ENCODE results near the gene AJAP1. TPM values are rescaled to one million over a fixed set of nuclear protein-coding genes. Genes with fewer than 3 reads are reported as not detected.

AJAP1 gene
- polyA plus RNA-seq, 1 donor from 2014 or later, result 7.9 TPM

- Histone ChIP-seq H3F3A (ENCODE audit: insufficient read depth, low read length, poor library complexity, severe bottlenecking) (no peaks in the 10 kb centered on the region), H2AFZ (ENCODE audit: low read depth, low read length) (no peak overlapping the region), H3K27ac (ENCODE audit: low read length) (no peak overlapping the region), H3K79me2 (replicated peaks; ENCODE audit: insufficient read depth, low read length) (peaks cover 8% of the 10 kb centered on the region), H3K9ac (ENCODE audit: low read length) (no peak overlapping the region), H3K4me3 (ENCODE audit: low read length) (no peak overlapping the region), H3K36me3 (ENCODE audit: insufficient read depth, low read length) (no peaks in the 10 kb centered on the region), H3K9me2 (ENCODE audit: insufficient read depth, low read length) (no peaks in the 10 kb centered on the region), H4K20me1 (ENCODE audit: insufficient read depth) (no peaks in the 10 kb centered on the region), H3K4me2 (ENCODE audit: low read length) (no peak overlapping the region), H3K27me3 (ENCODE audit: insufficient read depth, low read depth, low read length) (peaks cover 11% of the 10 kb centered on the region), H3K9me3 (ENCODE audit: low read length) (no peaks in the 10 kb centered on the region)
- no peak for TF ChIP-seq SMC3 (conservative IDR thresholded peaks at IDR 0.05; ENCODE audit: poor library complexity)
These were observed 7.8 kb downstream of the AJAP1 start for GRCh38 chr1:4662168-4662567.

- Histone ChIP-seq H3K27me3 (ENCODE audit: insufficient read depth, low read depth, low read length) (peaks cover 10% of the 10 kb centered on the region), H3K4me2 (ENCODE audit: low read length) (no peak overlapping the region), H3K36me3 (ENCODE audit: insufficient read depth, low read length) (no peaks in the 10 kb centered on the region), H3K9me2 (ENCODE audit: insufficient read depth, low read length) (no peaks in the 10 kb centered on the region), H3F3A (ENCODE audit: insufficient read depth, low read length, poor library complexity, severe bottlenecking) (no peaks in the 10 kb centered on the region), H3K9me3 (ENCODE audit: low read length) (no peaks in the 10 kb centered on the region), H4K20me1 (ENCODE audit: insufficient read depth) (no peaks in the 10 kb centered on the region), H3K4me3 (ENCODE audit: low read length) (no peak overlapping the region), H3K27ac (ENCODE audit: low read length) (no peak overlapping the region), H3K9ac (ENCODE audit: low read length) (no peak overlapping the region), H3K79me2 (replicated peaks; ENCODE audit: insufficient read depth, low read length) (peaks cover 8% of the 10 kb centered on the region), H2AFZ (ENCODE audit: low read depth, low read length) (no peak overlapping the region)
- TF ChIP-seq, protein P1, sequence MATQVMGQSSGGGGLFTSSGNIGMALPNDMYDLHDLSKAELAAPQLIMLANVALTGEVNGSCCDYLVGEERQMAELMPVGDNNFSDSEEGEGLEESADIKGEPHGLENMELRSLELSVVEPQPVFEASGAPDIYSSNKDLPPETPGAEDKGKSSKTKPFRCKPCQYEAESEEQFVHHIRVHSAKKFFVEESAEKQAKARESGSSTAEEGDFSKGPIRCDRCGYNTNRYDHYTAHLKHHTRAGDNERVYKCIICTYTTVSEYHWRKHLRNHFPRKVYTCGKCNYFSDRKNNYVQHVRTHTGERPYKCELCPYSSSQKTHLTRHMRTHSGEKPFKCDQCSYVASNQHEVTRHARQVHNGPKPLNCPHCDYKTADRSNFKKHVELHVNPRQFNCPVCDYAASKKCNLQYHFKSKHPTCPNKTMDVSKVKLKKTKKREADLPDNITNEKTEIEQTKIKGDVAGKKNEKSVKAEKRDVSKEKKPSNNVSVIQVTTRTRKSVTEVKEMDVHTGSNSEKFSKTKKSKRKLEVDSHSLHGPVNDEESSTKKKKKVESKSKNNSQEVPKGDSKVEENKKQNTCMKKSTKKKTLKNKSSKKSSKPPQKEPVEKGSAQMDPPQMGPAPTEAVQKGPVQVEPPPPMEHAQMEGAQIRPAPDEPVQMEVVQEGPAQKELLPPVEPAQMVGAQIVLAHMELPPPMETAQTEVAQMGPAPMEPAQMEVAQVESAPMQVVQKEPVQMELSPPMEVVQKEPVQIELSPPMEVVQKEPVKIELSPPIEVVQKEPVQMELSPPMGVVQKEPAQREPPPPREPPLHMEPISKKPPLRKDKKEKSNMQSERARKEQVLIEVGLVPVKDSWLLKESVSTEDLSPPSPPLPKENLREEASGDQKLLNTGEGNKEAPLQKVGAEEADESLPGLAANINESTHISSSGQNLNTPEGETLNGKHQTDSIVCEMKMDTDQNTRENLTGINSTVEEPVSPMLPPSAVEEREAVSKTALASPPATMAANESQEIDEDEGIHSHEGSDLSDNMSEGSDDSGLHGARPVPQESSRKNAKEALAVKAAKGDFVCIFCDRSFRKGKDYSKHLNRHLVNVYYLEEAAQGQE (IDR thresholded peaks at IDR 0.05; ENCODE audit: borderline replicate concordance), result no peak
- TF ChIP-seq CTCF (IDR thresholded peaks at IDR 0.05; ENCODE audit: poor library complexity, severe bottlenecking) (no peak), TAF1 (IDR thresholded peaks at IDR 0.05; ENCODE audit: low read depth) (no peak)
These were observed 8.3 kb downstream of the AJAP1 start for GRCh38 chr1:4662723-4663122.

GRCh38 chr1:4664095-4664494 lies 9.7 kb downstream of the AJAP1 start:
- H3K36me3 ChIP-seq (ENCODE audit: insufficient read depth, low read length), result no peaks in the 10 kb centered on the region
- no peaks in the 10 kb centered on the region for H3K27me3 ChIP-seq (ENCODE audit: insufficient read depth, low read depth, low read length)
- no peaks in the 10 kb centered on the region for H4K20me1 ChIP-seq (ENCODE audit: insufficient read depth)
- H3K27ac ChIP-seq (ENCODE audit: low read length), result no peak overlapping the region
- no peaks in the 10 kb centered on the region for H3K9me2 ChIP-seq (ENCODE audit: insufficient read depth, low read length)
- no peak overlapping the region for H3K4me3 ChIP-seq (ENCODE audit: low read length)
- H3K9me3 ChIP-seq (ENCODE audit: low read length), result no peaks in the 10 kb centered on the region
- H3F3A ChIP-seq (ENCODE audit: insufficient read depth, low read length, poor library complexity, severe bottlenecking), result no peaks in the 10 kb centered on the region
- H3K4me2 ChIP-seq (ENCODE audit: low read length), result no peak overlapping the region
- peaks cover 4% of the 10 kb centered on the region for H3K79me2 ChIP-seq (replicated peaks; ENCODE audit: insufficient read depth, low read length)
- no peak overlapping the region for H3K9ac ChIP-seq (ENCODE audit: low read length)
- no peak for TF ChIP-seq EP300 (conservative IDR thresholded peaks at IDR 0.05; ENCODE audit: poor library complexity, severe bottlenecking)
- no peak for TF ChIP-seq TAF1 (IDR thresholded peaks at IDR 0.05; ENCODE audit: low read depth)
- no peak for TF ChIP-seq EZH2 (IDR thresholded peaks at IDR 0.05; ENCODE audit: borderline replicate concordance, insufficient read depth, low read length, poor library complexity, severe bottlenecking)
- no peak for TF ChIP-seq RAD21 (conservative IDR thresholded peaks at IDR 0.05)
- TF ChIP-seq, protein P1 (IDR thresholded peaks at IDR 0.05; ENCODE audit: borderline replicate concordance), result no peak
- no peak for TF ChIP-seq MXI1 (conservative IDR thresholded peaks at IDR 0.05; ENCODE audit: poor library complexity, severe bottlenecking)
- TF ChIP-seq CTCF (IDR thresholded peaks at IDR 0.05; ENCODE audit: poor library complexity, severe bottlenecking), result no peak
- no peak for TF ChIP-seq SMC3 (conservative IDR thresholded peaks at IDR 0.05; ENCODE audit: poor library complexity)
- no peak for TF ChIP-seq POLR2AphosphoS5 (IDR thresholded peaks at IDR 0.05)
- H2AFZ ChIP-seq (ENCODE audit: low read depth, low read length), result no peak overlapping the region

Data from neural cell (in vitro differentiated cells).